ENCODE results near the gene USP44. TPM values are rescaled to one million over a fixed set of nuclear protein-coding genes. Genes with fewer than 3 reads are reported as not detected.

Gene USP44
- total and polyA plus RNA-seq, 2 donors (not counting 3 experiments of a cell fraction or from before 2014, with no cell fraction given) = 0.91 to 3.1 TPM

- no peak overlapping the region for H3K9ac ChIP-seq (replicated peaks; ENCODE audit: extremely low read depth, insufficient read depth, low read length)
- H3K4me3 ChIP-seq (replicated peaks in 1 of 3; ENCODE audit: insufficient read depth in 1 of 3, low read depth in 1 of 3, low read length in 3 of 3) = no peak overlapping the region
- ChIA-PET POLR2A (no interaction called here), CTCF (interaction anchor here (0.9 to 3.2 kb wide), 5 partner anchors 9 to 218 kb away, joined by 3 to 17 read pairs (median 10); no protein-coding TSS in a partner anchor)
- H2AFZ ChIP-seq (ENCODE audit: low read depth, low read length) = no peak overlapping the region
- BruUV-seq (replicated peaks) = no TSS peak
- H3K27me3 ChIP-seq (ENCODE audit: control insufficient read depth in 2 of 2, insufficient read depth in 2 of 2, low read length in 2 of 2) = no peaks in the 10 kb centered on the region
- H3K27ac ChIP-seq (ENCODE audit: insufficient read depth, low read depth, low read length) = no peak overlapping the region
- H3K4me2 ChIP-seq (ENCODE audit: insufficient read depth, low read length) = no peak overlapping the region
- H3K4me1 ChIP-seq (ENCODE audit: control insufficient read depth, extremely low read depth, insufficient read depth, low read length) = no peaks in the 10 kb centered on the region
- dilution Hi-C loops (cut with MboI; ENCODE audit: extremely low pct_ligation_motif_present, low sequenced_read_pairs) (no loop called here), intact Hi-C loops (cut with micrococcal nuclease) (no loop called here)
- TF ChIP-seq GATA2 (IDR thresholded peaks at IDR 0.05; ENCODE audit: insufficient read depth, insufficient read length, low read depth, low read length) (no peak), CTCF (IDR thresholded peaks at IDR 0.05; ENCODE audit: extremely low read depth in 1 of 2, insufficient read depth in 1 of 2, low read depth in 1 of 2, low read length in 2 of 2) (no peak), MAX (IDR thresholded peaks at IDR 0.05; ENCODE audit: insufficient read depth, insufficient read length) (no peak), POLR2AphosphoS5 (IDR thresholded peaks at IDR 0.05; ENCODE audit: insufficient read depth, low read depth, low read length) (no peak), JUN (IDR thresholded peaks at IDR 0.05; ENCODE audit: borderline replicate concordance, insufficient read depth, insufficient read length, low read depth) (no peak), FOS (IDR thresholded peaks at IDR 0.05; ENCODE audit: borderline replicate concordance, insufficient read depth, low read length) (no peak), MYC (IDR thresholded peaks at IDR 0.05; ENCODE audit: low read depth, low read length) (no peak), EZH2 (IDR thresholded peaks at IDR 0.05; ENCODE audit: borderline replicate concordance, low read depth, low read length, severe bottlenecking) (no peak), POLR2A (IDR thresholded peaks at IDR 0.05; ENCODE audit: low read depth, low read length) (no peak)
- no peak for FAIRE-seq
- no peaks in the 10 kb centered on the region for H3K9me1 ChIP-seq (replicated peaks; ENCODE audit: control insufficient read depth, extremely low read depth, insufficient read depth, low read length)
- no peak for DNase-seq (ENCODE audit: low read depth, low spot score)
- H3K9me3 ChIP-seq (replicated peaks; ENCODE audit: control insufficient read depth, insufficient read depth, low read length) = no peaks in the 10 kb centered on the region
- H3K79me2 ChIP-seq (ENCODE audit: control insufficient read depth, insufficient read depth, low read length) = no peaks in the 10 kb centered on the region
- no peaks in the 10 kb centered on the region for H4K20me1 ChIP-seq (replicated peaks; ENCODE audit: control insufficient read depth, extremely low read depth, insufficient read depth, low read length)
- no peaks in the 10 kb centered on the region for H3K36me3 ChIP-seq (ENCODE audit: control insufficient read depth in 2 of 2, extremely low read depth in 1 of 2, insufficient read depth in 2 of 2, low read length in 2 of 2)
Measured at GRCh38 chr12:95593266-95593871, 42.1 kb upstream of the USP44 start.

Data from endothelial cell of umbilical vein (primary cell).